GM21576 (cell line): Measurements from ENCODE around the gene MMP24OS.
"Not testable (repeated sequence)": the region's sequence is repeated elsewhere in the genome, so short reads cannot be mapped to it uniquely, and the experiment has no call there.

Experiments
- ATAC-seq: cut with Tn5 transposase; IDR thresholded peaks from one replicate; pipeline ENCODE4 v1.9.1; 2021; ENCODE audit warnings: mild to moderate bottlenecking, moderate library complexity; ENCODE audit not compliant: unreplicated experiment

Gene MMP24OS

GRCh38 chr20:35277531-35278395 is at the start of gene MMP24OS:
Gene MMP24OS, minus strand, starts transcription at chr20:35278122. Its CDS starts 193 bp downstream, at chr20:35277929.
- ATAC-seq = peak; percentile 73

DNA sequence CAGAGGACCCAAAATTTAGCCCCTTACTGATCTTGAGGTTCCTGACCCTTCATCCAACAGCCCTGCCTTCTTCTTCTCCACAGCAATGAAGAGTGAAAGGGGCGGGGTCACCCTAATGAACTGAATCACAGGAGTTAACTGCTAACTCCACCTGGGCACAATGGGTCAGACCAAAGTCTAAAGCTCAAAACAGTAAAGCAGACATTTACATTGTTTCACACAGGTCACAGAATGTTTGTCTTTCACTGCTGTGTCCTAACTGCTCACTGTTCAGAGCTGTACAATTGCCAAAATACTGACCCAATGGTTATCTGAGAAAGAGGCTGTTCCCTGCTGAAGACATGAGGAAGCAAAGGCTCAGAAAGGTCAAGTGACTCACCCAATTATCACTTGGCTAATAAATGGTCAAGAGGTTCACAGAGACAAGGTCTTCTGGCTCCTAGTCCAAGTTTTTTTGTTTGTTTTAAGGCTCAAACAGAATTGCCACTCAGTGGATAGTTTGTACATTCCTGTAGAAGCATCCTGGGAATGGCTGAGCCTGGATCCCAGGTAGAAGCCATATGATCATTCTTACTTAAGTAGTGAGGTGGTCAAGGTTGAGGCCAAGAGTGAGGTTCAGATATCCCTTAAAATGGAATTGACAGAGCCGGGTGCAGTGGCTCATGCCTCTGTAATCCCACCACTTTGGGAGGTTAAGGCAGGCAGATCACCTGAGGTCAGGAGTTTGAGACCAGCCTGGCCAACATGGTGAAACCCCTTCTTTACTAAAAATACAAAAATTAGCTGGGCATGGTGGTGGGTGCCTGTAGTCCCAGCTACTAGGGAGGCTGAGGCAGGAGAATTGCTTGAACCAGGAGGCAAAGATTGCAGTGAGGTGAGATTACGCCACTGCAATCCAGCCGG is 49.4 kb upstream of the MMP24OS start:
- no peak for ATAC-seq

GRCh38 chr20:35326740-35327073 is 48.8 kb upstream of the MMP24OS start:
- ATAC-seq = no peak

DNA sequence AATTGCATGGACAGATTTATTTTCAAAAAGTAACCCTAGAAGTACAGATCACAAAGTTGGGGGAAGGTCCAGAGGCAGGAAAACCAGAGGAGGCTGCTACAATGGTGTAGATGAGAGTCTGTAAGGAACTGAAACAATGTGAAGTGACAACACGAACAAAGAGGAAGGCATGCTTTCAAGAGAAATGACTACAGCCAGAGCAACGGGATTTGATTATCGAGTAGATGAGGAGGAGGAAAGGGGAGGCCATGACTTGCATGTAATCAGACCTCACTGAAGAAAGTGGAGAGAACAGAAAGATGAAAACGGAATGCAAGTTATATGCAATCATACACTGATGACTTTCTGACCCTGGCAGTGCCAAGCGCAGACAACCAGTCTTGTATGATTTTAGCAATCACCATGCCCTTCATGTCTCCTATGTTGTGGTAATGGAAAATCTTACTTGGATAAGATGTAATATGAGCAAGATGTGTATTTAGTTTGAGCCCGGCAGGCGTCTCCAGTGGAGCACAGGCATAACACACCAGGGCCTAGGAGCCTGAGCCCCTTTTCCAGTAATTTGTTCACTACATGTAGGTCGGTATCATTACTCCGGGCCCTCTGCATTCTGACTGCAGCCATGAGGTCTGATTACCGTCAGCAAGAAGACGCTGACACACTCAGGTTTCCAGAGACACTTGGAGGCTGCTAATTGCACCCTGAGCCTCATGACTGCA is 48.3 kb upstream of the MMP24OS start:
- no peak for ATAC-seq

GRCh38 chr20:35325401-35325800 is 47.5 kb upstream of the MMP24OS start:
- no peak for ATAC-seq

DNA sequence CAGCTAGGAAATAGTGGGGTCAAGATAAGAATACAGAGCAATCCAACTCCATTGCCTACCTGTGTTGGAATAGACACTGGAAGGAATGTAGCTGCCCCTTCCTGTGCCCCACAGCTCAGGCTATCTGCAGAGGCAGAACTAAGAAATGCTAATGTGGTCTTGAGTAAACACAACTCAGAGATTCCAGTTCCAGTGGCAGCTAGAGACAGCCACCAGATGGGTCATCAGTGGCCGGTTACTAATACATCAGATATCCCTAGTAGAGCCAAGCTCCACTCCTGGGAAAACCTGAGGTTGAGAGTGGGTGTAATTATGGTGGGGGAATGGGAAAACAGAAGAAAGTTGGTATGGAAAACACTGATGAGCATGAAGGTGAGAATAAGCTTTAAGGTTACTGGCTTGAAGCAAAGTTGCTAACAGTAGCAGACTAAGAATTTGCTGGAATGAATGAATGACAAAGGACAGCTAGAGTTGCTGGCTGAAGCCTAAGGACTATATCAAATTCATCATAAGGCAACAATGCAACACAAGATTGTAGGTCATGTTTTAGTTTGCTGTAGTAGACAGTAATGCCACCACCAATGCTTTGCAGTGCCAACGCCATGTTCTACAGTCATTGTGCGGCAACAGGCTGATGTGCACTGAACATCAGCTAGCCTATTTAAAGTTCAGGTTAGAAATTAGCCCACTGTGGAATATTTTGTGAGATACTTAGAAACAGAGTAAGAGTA is 42.6 kb upstream of the MMP24OS start:
- no peak for ATAC-seq

- ATAC-seq = no peak
These were observed 41.9 kb upstream of the MMP24OS start for GRCh38 chr20:35319871-35320197.

- no peak for ATAC-seq
These were observed 41.4 kb upstream of the MMP24OS start for GRCh38 chr20:35319192-35319870.

DNA sequence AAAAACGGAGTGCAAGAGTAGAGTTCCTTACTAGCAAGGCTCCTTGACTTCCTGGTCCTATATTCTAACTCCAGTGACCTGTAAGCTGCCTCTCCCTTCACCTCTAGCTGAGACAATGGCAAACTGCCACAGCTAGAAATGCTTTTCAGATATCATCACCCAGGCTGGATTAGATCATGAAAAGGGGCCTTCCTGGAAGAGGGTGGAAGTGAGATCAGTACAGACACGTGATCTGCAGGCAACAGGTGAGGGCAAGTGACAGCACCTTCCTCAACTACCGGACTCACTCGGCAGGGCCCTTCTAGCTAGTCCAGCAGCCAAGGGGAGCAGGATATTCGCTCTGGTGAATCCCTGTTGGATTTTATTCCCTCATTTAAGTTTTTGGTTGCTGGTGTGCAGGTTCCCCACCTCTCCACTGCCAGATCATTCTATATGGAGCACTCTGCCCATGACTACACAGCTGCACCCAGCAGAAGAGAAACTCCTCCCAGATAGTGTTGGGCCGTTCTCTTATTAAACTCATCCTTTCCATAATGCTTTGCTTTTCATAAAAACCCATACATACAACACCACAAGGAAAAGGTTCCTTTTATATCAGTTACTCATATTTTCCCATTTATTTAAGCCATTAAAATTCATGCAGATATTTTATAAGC is 40.7 kb upstream of the MMP24OS start:
- no peak for ATAC-seq

GRCh38 chr20:35317416-35318210 is 39.7 kb upstream of the MMP24OS start:
- no peak for ATAC-seq

DNA sequence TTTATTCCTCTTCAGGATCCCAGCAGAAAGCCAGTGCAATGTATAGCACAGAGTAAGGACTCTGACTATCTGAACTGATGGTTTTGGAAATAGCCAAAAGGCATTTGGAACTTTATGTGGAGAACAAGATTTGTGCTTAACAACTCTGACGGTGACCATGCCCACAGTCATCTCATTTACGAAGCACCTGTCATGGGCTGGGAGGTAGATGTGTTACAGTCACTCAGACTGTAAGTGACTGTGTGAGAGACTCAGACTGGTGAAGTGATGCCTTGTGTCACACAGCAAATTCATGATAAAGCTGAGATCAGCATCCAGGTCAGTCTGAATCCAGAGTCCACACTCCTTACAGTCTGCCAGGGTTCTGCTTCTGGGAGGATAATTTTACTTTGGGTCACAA is 38.2 kb upstream of the MMP24OS start:
- no peak for ATAC-seq

DNA sequence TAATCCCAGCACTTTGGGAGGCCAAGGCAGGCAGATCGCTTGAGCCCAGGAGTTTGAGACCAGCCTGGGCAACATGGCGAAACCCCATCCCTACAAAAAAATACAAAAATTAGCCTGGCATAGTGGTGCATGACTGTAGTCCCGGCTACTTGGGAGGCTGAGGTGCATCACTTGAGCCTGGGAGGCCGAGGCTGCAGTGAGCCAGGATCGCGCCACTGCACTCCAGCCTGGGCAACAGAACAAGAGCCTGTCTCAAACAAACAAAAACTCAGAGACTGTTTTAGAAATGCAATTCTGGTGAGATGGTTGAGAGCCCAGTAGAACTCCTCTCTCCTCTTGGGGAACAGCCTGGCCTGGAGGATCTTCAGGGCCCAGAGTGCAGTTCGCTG is 37.7 kb upstream of the MMP24OS start:
- ATAC-seq = not testable (repeated sequence)

DNA sequence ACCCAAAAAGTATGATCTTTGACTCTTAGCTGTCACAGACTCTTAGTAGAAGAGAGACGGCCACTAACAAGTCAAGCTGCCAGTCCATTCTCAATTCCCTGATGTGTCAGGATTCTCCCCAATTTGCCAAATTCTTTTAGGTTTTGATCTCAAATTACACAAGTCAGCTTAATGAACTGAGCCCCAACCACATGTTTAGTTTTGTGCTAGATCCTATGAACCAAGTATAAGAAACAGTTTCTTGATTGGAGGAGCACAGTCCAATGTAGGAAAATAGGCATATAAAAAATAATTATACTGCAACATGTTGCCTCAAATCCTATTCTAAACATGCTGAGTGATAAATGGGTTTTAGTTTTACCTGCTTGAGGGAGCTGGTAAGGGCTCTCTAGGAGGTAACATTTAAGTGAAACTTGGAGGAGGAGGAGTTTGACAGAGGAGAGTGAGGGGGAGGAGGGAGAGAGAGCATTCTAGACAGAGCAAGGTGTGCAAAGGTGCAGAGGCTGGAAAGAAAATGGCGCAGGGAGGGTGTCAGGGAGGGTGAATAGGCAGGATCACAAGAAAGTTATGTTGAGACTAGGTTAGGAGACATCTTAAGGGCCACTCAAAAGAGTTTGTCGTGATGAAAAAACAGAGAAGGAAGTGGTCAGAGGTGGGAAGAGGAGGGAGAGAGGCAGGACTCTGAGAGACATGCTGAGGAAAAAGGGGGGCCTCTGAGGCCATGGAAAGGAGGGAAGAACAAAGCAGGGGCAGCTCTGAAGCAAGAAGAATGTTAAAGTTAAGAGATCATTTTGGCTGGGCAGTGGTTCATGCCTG is 37.1 kb upstream of the MMP24OS start:
- no peak for ATAC-seq

GRCh38 chr20:35312318-35312717 is 34.4 kb upstream of the MMP24OS start:
- no peak for ATAC-seq

GRCh38 chr20:35311822-35312221 is 33.9 kb upstream of the MMP24OS start:
- no peak for ATAC-seq

- no peak for ATAC-seq
These were observed 33.5 kb upstream of the MMP24OS start for GRCh38 chr20:35311409-35311808.

DNA sequence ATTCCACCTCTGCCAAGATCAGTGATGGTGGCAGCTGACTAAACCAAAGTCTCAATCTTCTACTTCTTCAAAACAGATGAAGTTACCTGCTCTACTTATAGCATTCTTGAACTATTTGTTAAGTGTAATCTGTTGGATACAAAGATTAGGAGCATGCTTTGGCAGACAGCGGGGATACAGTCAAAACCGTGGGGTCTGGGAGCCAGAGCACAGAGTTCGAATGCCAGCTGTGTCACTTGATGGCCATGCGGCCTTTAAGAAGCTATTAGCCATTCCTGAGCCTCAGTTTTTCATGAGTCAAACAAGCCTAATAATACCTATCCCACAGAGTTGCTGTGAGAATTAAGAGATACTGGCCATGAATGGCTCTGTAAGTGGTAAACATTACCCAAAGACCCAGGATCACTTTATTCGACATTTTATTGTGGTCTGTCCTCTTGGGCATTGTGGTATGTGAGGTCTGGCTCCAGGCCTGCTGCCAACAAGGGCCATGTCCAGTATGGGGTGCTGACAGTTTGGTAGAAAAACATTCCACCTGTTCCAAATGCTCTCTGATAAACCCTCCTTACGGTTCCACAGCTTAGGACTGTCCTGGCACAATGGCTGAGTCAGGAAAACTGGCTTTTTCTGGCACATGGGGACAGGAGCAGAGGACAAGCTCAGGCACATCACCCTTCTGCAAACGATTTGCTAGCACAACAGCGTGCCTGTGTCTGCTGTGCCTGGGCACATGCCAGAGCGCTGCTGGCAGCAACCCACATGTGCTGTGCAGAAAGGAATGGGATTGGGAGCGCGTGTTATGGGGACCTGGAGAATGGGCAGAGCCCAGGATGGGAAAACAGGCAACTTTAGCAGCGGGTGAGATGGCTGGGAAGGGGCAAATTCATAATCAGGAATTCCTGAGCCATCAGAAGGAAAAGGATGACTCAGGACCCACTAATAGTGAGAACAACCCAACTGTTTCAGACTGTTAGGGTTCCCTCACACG is 30.0 kb upstream of the MMP24OS start:
- no peak for ATAC-seq
